Hepatocyte (in vitro differentiated cells): ENCODE data around the gene ANKRD33. TPM values are rescaled to one million over a fixed set of nuclear protein-coding genes. Genes with fewer than 3 reads are reported as not detected.

ENCODE experiments used
- DNase-seq: peaks from one replicate; pipeline ENCODE4 v3.0.0-alpha.2; 2016; ENCODE audit warnings: low spot score
- H2AFZ ChIP-seq: fragments of 200-600 bp; sonication (generic); 2 replicates; pipeline ENCODE4 v1.6.0; 2016; ENCODE audit warnings: antibody characterized with exemption, mild to moderate bottlenecking
- H3K27ac ChIP-seq: fragments of 200-600 bp; sonication (generic); 2 replicates; pipeline ENCODE4 v1.5.1; 2016; ENCODE audit warnings: mild to moderate bottlenecking
- H3K27me3 ChIP-seq: fragments of 200-600 bp; sonication (generic); 2 replicates; pipeline ENCODE4 v1.6.1; 2016
- H3K36me3 ChIP-seq: fragments of 200-600 bp; sonication (generic); replicated peaks from 2 replicates; pipeline ENCODE4 v1.5.1; 2016; ENCODE audit warnings: low read depth; ENCODE audit not compliant: insufficient read depth
- H3K4me1 ChIP-seq: fragments of 200-600 bp; sonication (generic); 2 replicates; pipeline ENCODE4 v1.5.1; 2016; ENCODE audit warnings: mild to moderate bottlenecking, moderate library complexity; ENCODE audit not compliant: insufficient read depth
- H3K4me2 ChIP-seq: fragments of 200-600 bp; sonication (generic); 2 replicates; pipeline ENCODE4 v1.6.0; 2016
- H3K4me3 ChIP-seq: fragments of 200-600 bp; sonication (generic); 2 replicates; pipeline ENCODE4 v1.5.1; 2016; ENCODE audit warnings: mild to moderate bottlenecking
- H3K79me2 ChIP-seq: fragments of 200-600 bp; sonication (generic); 2 replicates; pipeline ENCODE4 v1.6.0; 2017; ENCODE audit warnings: mild to moderate bottlenecking
- H3K9me2 ChIP-seq: fragments of 200-600 bp; sonication (generic); replicated peaks from 2 replicates; pipeline ENCODE4 v1.6.0; 2017; ENCODE audit warnings: mild to moderate bottlenecking; ENCODE audit not compliant: insufficient read depth
- H3K9me3 ChIP-seq: fragments of 200-600 bp; sonication (generic); 2 replicates; pipeline ENCODE4 v1.5.1; 2016; ENCODE audit warnings: low read depth, mild to moderate bottlenecking
- H4K20me1 ChIP-seq: fragments of 200-600 bp; sonication (generic); 2 replicates; pipeline ENCODE4 v1.6.0; 2016; ENCODE audit warnings: mild to moderate bottlenecking; ENCODE audit not compliant: insufficient read depth, poor library complexity, severe bottlenecking
- CTCF ChIP-seq: fragments of 200-600 bp; sonication (generic); IDR thresholded peaks from 2 replicates; pipeline ENCODE4 v1.5.1; 2016; ENCODE audit warnings: antibody characterized with exemption, mild to moderate bottlenecking; ENCODE audit not compliant: poor library complexity
- EZH2 ChIP-seq: fragments of 200-600 bp; sonication (generic); IDR thresholded peaks from 2 replicates; pipeline ENCODE4 v1.6.1; 2016; ENCODE audit warnings: antibody characterized with exemption, mild to moderate bottlenecking, borderline replicate concordance
- EZH2phosphoT487 ChIP-seq: fragments of 200-600 bp; sonication (generic); IDR thresholded peaks from one replicate; pipeline ENCODE4 v1.6.1; 2018; ENCODE audit warnings: antibody characterized with exemption, mild to moderate bottlenecking, low read depth, moderate library complexity; ENCODE audit not compliant: unreplicated experiment, severe bottlenecking
- WGBS: methylation state at CpG from one replicate; pipeline ENCODE4 v1.1.6; 2016; ENCODE audit warnings: low lambda C conversion rate; ENCODE audit errors: missing lambda C conversion rate; 5-methylcytosine and 5-hydroxymethylcytosine counted together
- polyA plus RNA-seq: library from polyadenylated mRNA; unstranded; fragments of >200 nt; fragmentation: Nextera tagmentation; extraction: Ambion mirVana; gene quantifications from 2 replicates; pipeline ENCODE4 v1.2.1, GENCODE V29; 2016
- total RNA-seq: library from RNA; depleted of rRNA; stranded (reverse); fragments of >200 nt; gene quantifications from 2 replicates; pipeline ENCODE4 v1.2.3, GENCODE V29; 2014

ANKRD33 gene
- total and polyA plus RNA-seq, 2 experiments from 2014 or later = 0.12 TPM; not detected in 1

GRCh38 chr12:51920046-51920445, 32.1 kb downstream of the ANKRD33 start:
- no peak for TF ChIP-seq CTCF
- TF ChIP-seq EZH2phosphoT487 = no peak
- no peak for TF ChIP-seq EZH2
- 94% methylated on average over 2 of the region's 2 CpGs for WGBS
- H3K79me2 ChIP-seq = no peaks in the 10 kb centered on the region

DNA sequence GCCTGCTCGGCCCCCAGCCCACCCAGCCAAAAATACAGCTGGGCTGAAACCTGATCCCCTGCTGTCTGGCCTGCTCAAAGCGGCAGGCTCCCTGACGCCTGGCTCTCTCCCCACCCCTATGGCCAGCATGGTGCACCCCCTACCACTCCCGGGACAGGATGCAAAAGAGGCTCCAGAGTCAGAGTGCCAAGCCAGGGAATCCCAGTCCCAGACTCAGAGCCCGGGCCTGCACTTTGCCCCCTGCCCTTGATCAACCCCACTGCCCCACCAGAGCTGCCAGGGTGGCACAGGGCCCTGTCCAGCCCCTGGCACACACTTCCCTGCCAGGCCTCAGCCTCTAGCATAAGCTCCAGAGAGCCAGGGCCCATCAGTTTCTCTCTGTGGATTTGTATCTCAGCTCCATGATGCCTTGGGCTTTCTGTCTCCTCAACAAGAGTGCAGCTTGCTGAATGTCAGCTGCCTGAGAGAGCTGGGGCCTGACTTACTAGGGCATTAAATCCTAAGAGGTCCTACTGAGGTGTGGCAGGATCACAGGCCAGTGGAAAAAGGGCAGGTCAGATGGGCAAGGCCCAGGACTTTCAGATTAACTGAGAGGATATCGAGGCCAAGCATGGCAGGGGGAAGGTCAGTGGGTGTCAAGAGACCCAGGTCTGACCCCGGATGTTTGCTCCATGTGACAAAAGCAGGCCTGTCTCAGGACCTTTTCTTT, 33.3 kb downstream of the ANKRD33 start:
- Histone ChIP-seq H3K4me1 (peaks cover 24% of the 10 kb centered on the region), H4K20me1 (no peaks in the 10 kb centered on the region), H3K4me2 (no peak overlapping the region), H2AFZ (no peak overlapping the region), H3K79me2 (no peaks in the 10 kb centered on the region), H3K36me3 (no peaks in the 10 kb centered on the region), H3K27ac (no peak overlapping the region), H3K9me2 (no peaks in the 10 kb centered on the region), H3K9me3 (no peaks in the 10 kb centered on the region), H3K4me3 (no peak overlapping the region), H3K27me3 (no peaks in the 10 kb centered on the region)
- DNase-seq = no peak
- TF ChIP-seq CTCF (no peak), EZH2phosphoT487 (no peak), EZH2 (no peak)
- 50% methylated on average over 6 of the region's 7 CpGs for WGBS

More at GRCh38 chr12:51920046-51920445, 32.1 kb downstream of the ANKRD33 start:
- no peak for DNase-seq
- Histone ChIP-seq H3K4me2 (no peak overlapping the region), H3K9me3 (no peaks in the 10 kb centered on the region), H3K36me3 (no peaks in the 10 kb centered on the region), H3K9me2 (no peaks in the 10 kb centered on the region), H4K20me1 (no peaks in the 10 kb centered on the region), H2AFZ (no peak overlapping the region), H3K4me1 (peaks cover 24% of the 10 kb centered on the region), H3K27ac (no peak overlapping the region), H3K4me3 (no peak overlapping the region), H3K27me3 (no peaks in the 10 kb centered on the region)

DNA sequence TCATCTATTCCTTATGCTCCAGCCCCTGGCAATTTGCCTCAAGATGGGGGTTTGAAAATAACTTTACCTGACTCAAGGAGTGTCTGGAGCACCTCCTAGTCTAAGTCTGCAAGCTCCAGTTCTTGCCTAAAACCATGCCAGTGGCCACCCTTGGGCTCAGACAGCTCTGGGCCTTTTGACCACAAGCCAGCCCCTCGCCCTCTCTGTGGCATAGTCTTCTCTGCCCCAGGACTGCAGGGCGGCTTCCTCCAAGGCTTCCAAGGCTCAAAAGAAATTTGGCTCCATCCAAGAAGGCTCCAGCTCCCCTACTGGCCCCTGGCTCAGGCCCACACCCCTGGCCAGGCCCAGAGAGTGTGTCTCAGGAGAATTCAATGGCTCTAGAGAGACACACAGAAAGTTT, 34.2 kb downstream of the ANKRD33 start:
- Histone ChIP-seq H3K27ac (no peak overlapping the region), H3K27me3 (no peaks in the 10 kb centered on the region), H4K20me1 (no peaks in the 10 kb centered on the region), H3K4me3 (no peak overlapping the region), H3K79me2 (no peaks in the 10 kb centered on the region), H3K36me3 (no peaks in the 10 kb centered on the region), H3K9me3 (no peaks in the 10 kb centered on the region), H3K4me1 (peaks cover 24% of the 10 kb centered on the region), H3K4me2 (no peak overlapping the region), H3K9me2 (no peaks in the 10 kb centered on the region), H2AFZ (no peak overlapping the region)
- TF ChIP-seq EZH2phosphoT487 (no peak), EZH2 (no peak)
- WGBS = 95% methylated on average over 2 of the region's 2 CpGs
- DNase-seq = no peak

DNA sequence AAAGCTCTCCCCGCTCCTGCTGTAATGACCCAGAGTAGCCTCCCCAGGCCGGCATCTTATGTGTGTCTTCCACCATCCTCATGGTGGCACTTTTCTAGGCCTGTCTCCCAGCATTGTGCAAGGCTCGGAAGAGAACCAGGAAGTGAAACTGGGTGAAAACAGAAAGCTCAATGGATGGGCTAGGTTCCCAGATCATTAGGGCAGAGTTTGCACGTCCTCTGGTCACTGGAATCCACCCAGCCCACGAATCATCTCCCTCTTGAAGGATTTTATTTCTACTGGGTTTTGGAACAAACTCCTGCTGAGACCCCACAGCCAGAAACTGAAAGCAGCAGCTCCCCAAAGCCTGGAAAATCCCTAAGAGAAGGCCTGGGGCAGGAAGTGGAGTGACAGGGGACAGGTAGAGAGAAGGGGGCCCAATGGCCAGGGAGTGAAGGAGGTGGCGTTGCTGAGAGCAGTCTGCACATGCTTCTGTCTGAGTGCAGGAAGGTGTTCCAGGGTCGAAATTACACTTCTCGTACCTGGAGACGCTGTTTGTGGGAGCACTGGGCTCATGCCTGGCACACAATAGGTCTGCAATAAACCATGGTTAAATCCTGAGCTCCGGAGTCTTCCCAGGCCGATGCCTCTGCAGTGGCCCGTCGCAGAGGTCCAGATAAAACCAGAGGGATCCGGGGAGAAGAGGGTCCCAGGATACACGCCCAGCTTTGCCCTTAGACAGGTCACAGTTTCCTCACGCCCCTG, 35.0 kb downstream of the ANKRD33 start:
- no peak for DNase-seq
- Histone ChIP-seq H3K9me2 (no peaks in the 10 kb centered on the region), H3K27me3 (no peaks in the 10 kb centered on the region), H3K4me1 (peaks cover 18% of the 10 kb centered on the region), H2AFZ (peak overlapping the region; percentile 29), H3K27ac (no peak overlapping the region), H3K4me2 (peak overlapping the region; percentile 24), H3K79me2 (no peaks in the 10 kb centered on the region), H3K36me3 (no peaks in the 10 kb centered on the region), H3K9me3 (no peaks in the 10 kb centered on the region), H3K4me3 (no peak overlapping the region), H4K20me1 (no peaks in the 10 kb centered on the region)
- WGBS = 69% methylated on average over 16 of the region's 16 CpGs
- TF ChIP-seq CTCF = no peak
- TF ChIP-seq EZH2phosphoT487 = no peak
- no peak for TF ChIP-seq EZH2
